ENCODE data around the gene PTPRE.

- TF ChIP-seq GATA2 (IDR thresholded peaks at IDR 0.05; ENCODE audit: low read depth, low read length) (no peak), GATA3 (IDR thresholded peaks at IDR 0.05; ENCODE audit: low read depth, low read length) (no peak)
Observed at GRCh38 chr10:127887541-127888415, 19.1 kb upstream of the PTPRE start.

Measured in SH-SY5Y (cell line).